Mesenchymal stem cell (in vitro differentiated cells and primary cell): Measurements from ENCODE around the gene CHRDL2.

Experiments
- DNase-seq: peaks from one replicate; pipeline ENCODE4 v3.0.0-alpha.2; 2013
- H2AFZ ChIP-seq: one replicate; pipeline ENCODE4 v1.6.1; 2013; ENCODE audit warnings: low read depth, mild to moderate bottlenecking, control low read depth, inconsistent platforms, low read length, moderate library complexity
- H2AK5ac ChIP-seq: 2 replicates; pipeline ENCODE4 v1.6.1; 2013; ENCODE audit warnings: low read length, moderate library complexity, mild to moderate bottlenecking, inconsistent platforms; ENCODE audit not compliant: severe bottlenecking
- H2BK120ac ChIP-seq: one replicate; pipeline ENCODE4 v1.6.1; 2013; ENCODE audit warnings: low read depth, mild to moderate bottlenecking, inconsistent platforms, low read length, moderate library complexity
- H2BK12ac ChIP-seq, 2 experiments: one replicate each; pipeline ENCODE4 v1.6.1; 2013; ENCODE audit warnings: inconsistent platforms in 2 of 2, low read length in 2 of 2, mild to moderate bottlenecking in 2 of 2, moderate library complexity in 2 of 2, control low read depth in 1 of 2
- H2BK15ac ChIP-seq: one replicate; pipeline ENCODE4 v1.6.1; 2013; ENCODE audit warnings: mild to moderate bottlenecking, low read depth, inconsistent platforms; ENCODE audit not compliant: poor library complexity, severe bottlenecking
- H2BK5ac ChIP-seq: 2 replicates; pipeline ENCODE4 v1.6.1; 2013; ENCODE audit warnings: low read depth, mild to moderate bottlenecking, low read length, control low read depth, inconsistent platforms; ENCODE audit not compliant: poor library complexity, severe bottlenecking
- H3K14ac ChIP-seq, 2 experiments: one replicate each; pipeline ENCODE4 v1.6.1; 2013; ENCODE audit warnings: inconsistent platforms in 2 of 2, low read length in 2 of 2, control low read depth in 1 of 2, mild to moderate bottlenecking in 1 of 2, moderate library complexity in 1 of 2
- H3K18ac ChIP-seq, 2 experiments: one replicate each; pipeline ENCODE4 v1.6.1; 2013; ENCODE audit warnings: inconsistent platforms in 2 of 2, low read length in 2 of 2, control low read depth in 1 of 2, low read depth in 1 of 2, mild to moderate bottlenecking in 1 of 2
- H3K23ac ChIP-seq, 2 experiments: one replicate each; pipeline ENCODE4 v1.6.1; 2013; ENCODE audit warnings: inconsistent platforms in 2 of 2, low read length in 2 of 2, mild to moderate bottlenecking in 2 of 2, moderate library complexity in 2 of 2, control low read depth in 1 of 2
- H3K27ac ChIP-seq: 2 replicates; pipeline ENCODE4 v1.5.1; 2013; ENCODE audit warnings: mild to moderate bottlenecking, moderate library complexity, low read length, control low read depth, inconsistent platforms; ENCODE audit not compliant: poor library complexity, severe bottlenecking
- H3K27me3 ChIP-seq, 2 experiments: 2 replicates each; pipeline versions ENCODE4 v1.6.1 to v1.7.0; 2013; ENCODE audit warnings: low read length in 2 of 2, mild to moderate bottlenecking in 2 of 2, moderate library complexity in 2 of 2, control low read depth in 1 of 2, inconsistent platforms in 1 of 2; ENCODE audit not compliant: control insufficient read depth in 1 of 2, insufficient read depth in 1 of 2
- H3K36me3 ChIP-seq, 2 experiments: 2 replicates each; pipeline versions ENCODE4 v1.6.1 to v1.7.0; 2013; ENCODE audit warnings: low read length in 2 of 2, control low read depth in 1 of 2, inconsistent platforms in 1 of 2, low read depth in 1 of 2, mild to moderate bottlenecking in 1 of 2; ENCODE audit not compliant: insufficient read depth in 2 of 2, control insufficient read depth in 1 of 2
- H3K4ac ChIP-seq, 2 experiments: one replicate each; pipeline ENCODE4 v1.6.1; 2013; ENCODE audit warnings: inconsistent platforms in 2 of 2, low read length in 2 of 2, mild to moderate bottlenecking in 2 of 2, moderate library complexity in 2 of 2, control low read depth in 1 of 2, low read depth in 1 of 2
- H3K4me1 ChIP-seq: 2 replicates; pipeline ENCODE4 v1.6.1; 2013; ENCODE audit warnings: low read depth, low read length, control low read depth; ENCODE audit not compliant: control insufficient read depth, insufficient read depth
- H3K4me2 ChIP-seq: 2 replicates; pipeline ENCODE4 v1.6.1; 2013; ENCODE audit warnings: low read length, mild to moderate bottlenecking, inconsistent platforms; ENCODE audit not compliant: poor library complexity, severe bottlenecking
- H3K4me3 ChIP-seq, 2 experiments: 2 replicates each; pipeline versions ENCODE4 v1.5.1 to v1.7.0; 2013; ENCODE audit warnings: low read length in 2 of 2, mild to moderate bottlenecking in 2 of 2, control low read depth in 1 of 2, low read depth in 1 of 2; ENCODE audit not compliant: insufficient read depth in 1 of 2
- H3K79me1 ChIP-seq: replicated peaks from 2 replicates; pipeline ENCODE4 v1.6.1; 2013; ENCODE audit warnings: mild to moderate bottlenecking, control low read depth, low read length, inconsistent platforms; ENCODE audit not compliant: poor library complexity, severe bottlenecking
- H3K9ac ChIP-seq: 2 replicates; pipeline ENCODE4 v1.7.0; 2013; ENCODE audit warnings: mild to moderate bottlenecking, low read length, moderate library complexity
- H3K9me3 ChIP-seq: 2 replicates; pipeline ENCODE4 v1.7.0; 2013; ENCODE audit warnings: mild to moderate bottlenecking, low read length; ENCODE audit not compliant: control insufficient read depth
- H4K8ac ChIP-seq: one replicate; pipeline ENCODE4 v1.6.1; 2013; ENCODE audit warnings: inconsistent platforms, mild to moderate bottlenecking, low read length, moderate library complexity
- H4K91ac ChIP-seq: one replicate; pipeline ENCODE4 v1.6.1; 2013; ENCODE audit warnings: mild to moderate bottlenecking, low read length, inconsistent platforms
- WGBS: methylation state at CpG from one replicate; pipeline ENCODE4 v1.1.7; 2013; ENCODE audit warnings: mixed read lengths; 5-methylcytosine and 5-hydroxymethylcytosine counted together

CHRDL2 gene

DNA sequence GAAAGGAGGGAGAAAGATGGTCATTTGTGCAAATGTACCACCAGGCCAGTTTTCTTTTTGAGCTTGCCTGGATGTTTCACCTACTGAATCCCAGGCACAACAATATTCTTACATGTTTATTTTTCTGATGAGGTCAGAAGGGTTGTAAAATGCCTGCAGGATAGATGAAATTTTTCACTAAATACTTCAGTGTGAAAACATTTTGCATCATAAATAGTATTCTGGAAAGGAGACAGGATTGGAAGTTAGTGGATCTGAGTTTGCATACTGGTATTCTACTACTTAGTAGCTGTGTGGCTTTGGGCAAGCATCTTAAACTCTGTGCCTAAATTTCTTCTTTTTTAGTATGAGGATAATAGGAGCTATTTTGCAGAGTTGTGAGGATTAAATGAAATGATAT lies 42.2 kb upstream of the CHRDL2 start:
- Histone ChIP-seq H3K4ac (no peak overlapping the region), H2AFZ (no peak overlapping the region), H3K4me2 (no peak overlapping the region), H3K4me1 (peaks cover 3% of the 10 kb centered on the region), H2BK12ac (no peak overlapping the region), H2AK5ac (no peak overlapping the region), H3K27ac (no peak overlapping the region), H3K18ac (no peak overlapping the region), H3K36me3 (no peaks in the 10 kb centered on the region), H3K9ac (no peak overlapping the region), H2BK120ac (no peak overlapping the region), H4K91ac (no peak overlapping the region), H3K9me3 (no peaks in the 10 kb centered on the region), H3K79me1 (peaks cover 19% of the 10 kb centered on the region), H3K14ac (no peak overlapping the region), H2BK15ac (no peak overlapping the region), H2BK5ac (no peak overlapping the region), H3K4me3 (no peak overlapping the region), H4K8ac (no peak overlapping the region), H3K23ac (no peak overlapping the region), H3K27me3 (no peaks in the 10 kb centered on the region)
- DNase-seq, result no peak

DNA sequence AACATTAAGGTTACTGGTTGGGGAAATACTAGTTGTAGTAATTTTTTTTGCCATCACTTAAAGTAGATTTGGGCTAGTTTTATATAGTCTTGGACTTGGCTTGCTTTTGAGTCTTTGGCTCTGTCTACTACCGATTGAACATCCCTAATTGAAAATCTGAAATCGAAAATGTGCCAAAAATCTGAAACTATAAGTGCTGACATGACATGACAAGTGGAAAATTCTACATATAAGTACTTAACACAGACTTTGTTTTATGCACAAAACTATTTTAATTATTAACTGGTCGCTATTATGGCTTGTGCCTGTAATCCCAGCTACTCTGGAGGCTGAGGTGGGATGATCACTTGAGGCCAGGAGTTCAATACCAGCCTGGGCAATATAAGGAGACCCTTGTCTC lies 39.9 kb upstream of the CHRDL2 start:
- H3K27me3 ChIP-seq, result no peaks in the 10 kb centered on the region
- 96% methylated on average over 3 of the region's 3 CpGs for WGBS
- H2AFZ ChIP-seq, result no peak overlapping the region
- H3K18ac ChIP-seq, result no peak overlapping the region
- no peaks in the 10 kb centered on the region for H3K36me3 ChIP-seq
- no peak overlapping the region for H3K4me3 ChIP-seq
- H2BK5ac ChIP-seq, result no peak overlapping the region
- no peak overlapping the region for H3K23ac ChIP-seq
- no peak overlapping the region for H2AK5ac ChIP-seq
- no peak for DNase-seq
- H2BK12ac ChIP-seq, result no peak overlapping the region
- H3K27ac ChIP-seq, result no peak overlapping the region
- H2BK15ac ChIP-seq, result no peak overlapping the region
- no peak overlapping the region for H3K4me2 ChIP-seq
- H4K8ac ChIP-seq, result no peak overlapping the region
- no peak overlapping the region for H4K91ac ChIP-seq
- no peak overlapping the region for H2BK120ac ChIP-seq
- H3K4me1 ChIP-seq, result peaks cover 3% of the 10 kb centered on the region
- no peaks in the 10 kb centered on the region for H3K9me3 ChIP-seq
- H3K14ac ChIP-seq, result no peak overlapping the region
- H3K4ac ChIP-seq, result no peak overlapping the region
- H3K79me1 ChIP-seq, result peaks cover 8% of the 10 kb centered on the region
- no peak overlapping the region for H3K9ac ChIP-seq

GRCh38 chr11:74770456-74770855 lies 39.2 kb upstream of the CHRDL2 start:
- 93% methylated on average over 2 of the region's 5 CpGs for WGBS
- H3K4ac ChIP-seq, result no peak overlapping the region

DNA sequence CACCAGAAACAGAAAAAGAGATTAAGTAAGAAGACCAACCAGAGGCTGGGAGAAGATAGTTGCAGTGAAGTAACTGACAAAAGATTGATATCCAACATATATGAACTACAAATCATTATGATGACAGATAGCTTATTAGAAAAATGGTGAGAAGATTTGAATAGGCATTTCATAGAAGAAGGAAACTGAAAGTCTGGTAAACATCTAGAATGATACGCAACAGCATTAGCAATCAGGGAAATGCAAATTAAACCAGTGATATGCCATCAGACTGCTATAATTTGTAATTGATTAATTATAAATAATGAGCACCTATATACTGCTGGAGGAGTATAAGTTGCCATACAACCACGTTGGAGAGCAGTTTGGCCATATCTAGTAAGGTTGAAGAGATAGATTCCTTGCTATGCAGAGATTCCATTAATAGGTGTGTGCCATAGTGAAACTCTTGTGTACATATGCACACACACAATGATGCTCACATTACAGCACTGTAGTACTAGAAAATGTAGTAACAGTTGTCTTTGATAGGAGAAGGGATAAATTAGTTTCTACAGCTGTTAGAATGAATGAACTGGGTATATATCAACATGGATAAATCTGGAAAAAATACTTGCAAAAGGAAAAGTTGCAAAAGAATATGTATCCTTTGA lies 38.0 kb upstream of the CHRDL2 start:
- H3K79me1 ChIP-seq, result peaks cover 14% of the 10 kb centered on the region
- H3K4ac ChIP-seq, result no peak overlapping the region
- no peak overlapping the region for H3K23ac ChIP-seq
- no peak overlapping the region for H2BK120ac ChIP-seq
- H3K36me3 ChIP-seq, result no peaks in the 10 kb centered on the region
- no peak overlapping the region for H2AFZ ChIP-seq
- H2BK5ac ChIP-seq, result no peak overlapping the region
- no peak overlapping the region for H3K14ac ChIP-seq
- no peak overlapping the region for H3K27ac ChIP-seq
- 100% methylated on average over 1 of the region's 2 CpGs for WGBS
- no peak overlapping the region for H4K8ac ChIP-seq
- H4K91ac ChIP-seq, result no peak overlapping the region
- DNase-seq, result no peak
- no peak overlapping the region for H2AK5ac ChIP-seq
- H3K9me3 ChIP-seq, result no peaks in the 10 kb centered on the region
- H2BK15ac ChIP-seq, result no peak overlapping the region
- H3K27me3 ChIP-seq, result no peaks in the 10 kb centered on the region
- no peak overlapping the region for H3K18ac ChIP-seq
- no peak overlapping the region for H3K4me3 ChIP-seq
- no peak overlapping the region for H2BK12ac ChIP-seq
- no peak overlapping the region for H3K4me2 ChIP-seq
- H3K4me1 ChIP-seq, result peaks cover 3% of the 10 kb centered on the region
- H3K9ac ChIP-seq, result no peak overlapping the region

More at GRCh38 chr11:74770456-74770855, 39.2 kb upstream of the CHRDL2 start:
- Histone ChIP-seq H2AK5ac (no peak overlapping the region), H3K27ac (no peak overlapping the region), H3K18ac (no peak overlapping the region), H3K9ac (no peak overlapping the region), H3K23ac (no peak overlapping the region), H2AFZ (no peak overlapping the region), H2BK15ac (no peak overlapping the region), H3K36me3 (no peaks in the 10 kb centered on the region), H3K4me3 (no peak overlapping the region), H2BK120ac (no peak overlapping the region), H4K91ac (no peak overlapping the region), H3K4me2 (no peak overlapping the region), H3K27me3 (no peaks in the 10 kb centered on the region), H2BK12ac (no peak overlapping the region), H4K8ac (no peak overlapping the region), H2BK5ac (no peak overlapping the region), H3K79me1 (peaks cover 8% of the 10 kb centered on the region), H3K4me1 (peaks cover 3% of the 10 kb centered on the region), H3K14ac (no peak overlapping the region), H3K9me3 (no peaks in the 10 kb centered on the region)
- DNase-seq, result no peak
